Left lobe of liver (tissue), 2 donors: ENCODE results near the gene PDPK1. TPM values are rescaled to one million over a fixed set of nuclear protein-coding genes. Genes with fewer than 3 reads are reported as not detected.
A peak's percentile ranks its signal among the peaks of the same experiment; 100 is the strongest.

Source experiments
- ATAC-seq: fragments of 200-7000 bp; cut with Tn5 transposase; one replicate; pipeline ENCODE4 v1.9.1; 2020; ENCODE audit warnings: mild to moderate bottlenecking, moderate library complexity
- DNase-seq: peaks from one replicate; pipeline ENCODE4 v3.0.0-alpha.2; 2020; ENCODE audit warnings: low spot score
- total RNA-seq: library from RNA; stranded (reverse); gene quantifications from one replicate; pipeline ENCODE4 v1.2.1, GENCODE V29; 2021
- donor health status: DM: no; HTN: no; CAD: no; lungs with moderate emphysema.
- donor health status: DM: no; HTN: yes; CAD: no.

Gene PDPK1
- total RNA-seq, result 27.4 TPM

GRCh38 chr16:2537451-2538379 lies at the start of gene PDPK1:
TSS of gene PDPK1 (plus strand) at chr16:2538021. CDS start at chr16:2538113, 92 bp downstream.
- ATAC-seq (peak; percentile 85), DNase-seq (peak; percentile 96)

- ATAC-seq (no peak), DNase-seq (no peak)
Observed at GRCh38 chr16:2489581-2489980, 48.2 kb upstream of the PDPK1 start.

- ATAC-seq (no peak), DNase-seq (no peak)
Observed at GRCh38 chr16:2490190-2491105, 47.4 kb upstream of the PDPK1 start.

GRCh38 chr16:2492292-2492691 lies 45.5 kb upstream of the PDPK1 start:
- no peak for DNase-seq
- ATAC-seq, result peak; percentile 32

- ATAC-seq, result no peak
Observed at GRCh38 chr16:2493605-2494004, 44.2 kb upstream of the PDPK1 start.

GRCh38 chr16:2494616-2495015 lies 43.2 kb upstream of the PDPK1 start:
- ATAC-seq (no peak), DNase-seq (no peak)

More at GRCh38 chr16:2493605-2494004, 44.2 kb upstream of the PDPK1 start:
- no peak for DNase-seq

- DNase-seq (no peak), ATAC-seq (no peak)
Observed at GRCh38 chr16:2495041-2495440, 42.8 kb upstream of the PDPK1 start.

GRCh38 chr16:2496223-2497115 lies 41.4 kb upstream of the PDPK1 start:
- no peak for DNase-seq
- no peak for ATAC-seq

GRCh38 chr16:2497116-2497630 lies 40.6 kb upstream of the PDPK1 start:
- DNase-seq (peak; percentile 93), ATAC-seq (peak; percentile 83)

- peak; percentile 2 for ATAC-seq
- DNase-seq, result peak; percentile 45
Observed at GRCh38 chr16:2497695-2498484, 39.9 kb upstream of the PDPK1 start.

- peak; percentile 58 for ATAC-seq
- DNase-seq, result peak; percentile 82
Observed at GRCh38 chr16:2498531-2499253, 39.1 kb upstream of the PDPK1 start.

GRCh38 chr16:2499454-2499853 lies 38.4 kb upstream of the PDPK1 start:
- peak; percentile 46 for DNase-seq
- no peak for ATAC-seq

- no peak for ATAC-seq
- peak; percentile 46 for DNase-seq
Observed at GRCh38 chr16:2499890-2500429, 37.9 kb upstream of the PDPK1 start.

- ATAC-seq (peak; percentile 11), DNase-seq (peak; percentile 50)
Observed at GRCh38 chr16:2500430-2500917, 37.3 kb upstream of the PDPK1 start.

- peak; percentile 81 for DNase-seq
- ATAC-seq, result peak; percentile 75
Observed at GRCh38 chr16:2500918-2501750, 36.7 kb upstream of the PDPK1 start.

- peak; percentile 47 for DNase-seq
- ATAC-seq, result no peak
Observed at GRCh38 chr16:2501946-2502895, 35.6 kb upstream of the PDPK1 start.
